Fibroblast of mammary gland (primary cell): Measurements from ENCODE around the gene PDHA1.
A peak's percentile ranks its signal among the peaks of the same experiment; 100 is the strongest.

Source experiments
- DNase-seq: peaks from one replicate; pipeline ENCODE4 v3.0.0-alpha.2; 2010; ENCODE audit warnings: low read depth
- H3K4me3 ChIP-seq: 2 replicates; pipeline ENCODE4 v1.5.1; 2011; ENCODE audit warnings: low read depth, mild to moderate bottlenecking, low read length, moderate library complexity; ENCODE audit not compliant: control insufficient read depth
- CTCF ChIP-seq: conservative IDR thresholded peaks from 2 replicates; pipeline ENCODE4 v1.5.1; 2011; ENCODE audit warnings: low read depth, low read length, inconsistent platforms; ENCODE audit not compliant: control insufficient read depth, insufficient read depth

The PDHA1 gene

GRCh38 chrX:19342331-19342906 is 1.3 kb upstream of the PDHA1 start:
- H3K4me3 ChIP-seq, result no peak overlapping the region
- TF ChIP-seq CTCF, result no peak
- no peak for DNase-seq

GRCh38 chrX:19343085-19343534 is 617 bp upstream of the PDHA1 start:
- TF ChIP-seq CTCF, result no peak
- no peak for DNase-seq
- H3K4me3 ChIP-seq, result peak overlapping the region; percentile 28

- no peak for TF ChIP-seq CTCF
- peak overlapping the region; percentile 67 for H3K4me3 ChIP-seq
- no peak for DNase-seq
These were observed 934 bp downstream of the PDHA1 start for GRCh38 chrX:19344661-19345060.

GRCh38 chrX:19347916-19348315 is 4.2 kb downstream of the PDHA1 start:
- H3K4me3 ChIP-seq, result no peak overlapping the region
- no peak for TF ChIP-seq CTCF
- DNase-seq, result no peak

- H3K4me3 ChIP-seq, result no peak overlapping the region
- no peak for DNase-seq
- no peak for TF ChIP-seq CTCF
These were observed 5.5 kb downstream of the PDHA1 start for GRCh38 chrX:19349264-19349663.

GRCh38 chrX:19350941-19351384 is 7.2 kb downstream of the PDHA1 start:
- TF ChIP-seq CTCF, result no peak
- DNase-seq, result no peak
- H3K4me3 ChIP-seq, result no peak overlapping the region

- H3K4me3 ChIP-seq, result no peak overlapping the region
- no peak for DNase-seq
- no peak for TF ChIP-seq CTCF
These were observed 10.9 kb downstream of the PDHA1 start for GRCh38 chrX:19354625-19355024.
